ENCODE measurements around the gene EIF4A2.

Gene EIF4A2

GRCh38 chr3:186783058-186783730 lies at the start of gene EIF4A2:
TSS of gene EIF4A2 (plus strand) at chr3:186783577. CDS start at chr3:186783611, 34 bp downstream.
- Mint-ChIP-seq H3K4me3 (peak within 1 kb of the TSS; percentile 99), H3K4me1 (peaks cover 43% of the 10 kb centered on the region), H3K27ac (peak within 1 kb of the TSS; percentile 100), H3K27me3 (no peaks in the 10 kb centered on the region), H3K36me3 (peaks cover 50% of the 10 kb centered on the region), H3K9me3 (no peaks in the 10 kb centered on the region)
- peak; percentile 92 for ATAC-seq

- Mint-ChIP-seq H3K36me3 (peaks cover 15% of the 10 kb centered on the region), H3K4me3 (no peak overlapping the region), H3K27ac (no peak overlapping the region), H3K4me1 (peaks cover 5% of the 10 kb centered on the region), H3K27me3 (no peaks in the 10 kb centered on the region), H3K9me3 (no peaks in the 10 kb centered on the region)
- no peak for ATAC-seq
Observed at GRCh38 chr3:186742618-186743380, 40.6 kb upstream of the EIF4A2 start.

GRCh38 chr3:186743666-186744065 lies 39.7 kb upstream of the EIF4A2 start:
- H3K36me3 Mint-ChIP-seq = peaks cover 15% of the 10 kb centered on the region
- H3K27ac Mint-ChIP-seq = no peak overlapping the region
- H3K4me1 Mint-ChIP-seq = peaks cover 5% of the 10 kb centered on the region
- ATAC-seq = no peak
- H3K4me3 Mint-ChIP-seq = no peak overlapping the region
- no peaks in the 10 kb centered on the region for H3K9me3 Mint-ChIP-seq
- no peaks in the 10 kb centered on the region for H3K27me3 Mint-ChIP-seq

GRCh38 chr3:186746008-186746407 lies 37.4 kb upstream of the EIF4A2 start:
- no peaks in the 10 kb centered on the region for H3K27me3 Mint-ChIP-seq
- no peak overlapping the region for H3K4me3 Mint-ChIP-seq
- no peaks in the 10 kb centered on the region for H3K9me3 Mint-ChIP-seq
- no peak overlapping the region for H3K27ac Mint-ChIP-seq
- peaks cover 5% of the 10 kb centered on the region for H3K4me1 Mint-ChIP-seq
- ATAC-seq = no peak
- peaks cover 15% of the 10 kb centered on the region for H3K36me3 Mint-ChIP-seq

GRCh38 chr3:186750316-186750715 lies 33.1 kb upstream of the EIF4A2 start:
- peaks cover 7% of the 10 kb centered on the region for H3K27me3 Mint-ChIP-seq
- H3K4me3 Mint-ChIP-seq = no peak overlapping the region
- ATAC-seq = no peak
- H3K4me1 Mint-ChIP-seq = peaks cover 13% of the 10 kb centered on the region
- no peaks in the 10 kb centered on the region for H3K9me3 Mint-ChIP-seq
- H3K27ac Mint-ChIP-seq = no peak overlapping the region
- H3K36me3 Mint-ChIP-seq = no peaks in the 10 kb centered on the region

- ATAC-seq = no peak
- Mint-ChIP-seq H3K27me3 (peaks cover 7% of the 10 kb centered on the region), H3K36me3 (no peaks in the 10 kb centered on the region), H3K4me1 (peaks cover 7% of the 10 kb centered on the region), H3K4me3 (no peak overlapping the region), H3K27ac (no peak overlapping the region), H3K9me3 (no peaks in the 10 kb centered on the region)
Observed at GRCh38 chr3:186751480-186751879, 31.9 kb upstream of the EIF4A2 start.

GRCh38 chr3:186754006-186754405 lies 29.4 kb upstream of the EIF4A2 start:
- Mint-ChIP-seq H3K27me3 (peaks cover 7% of the 10 kb centered on the region), H3K4me1 (peaks cover 7% of the 10 kb centered on the region), H3K9me3 (no peaks in the 10 kb centered on the region), H3K4me3 (no peak overlapping the region), H3K27ac (no peak overlapping the region), H3K36me3 (no peaks in the 10 kb centered on the region)
- no peak for ATAC-seq

- H3K27me3 Mint-ChIP-seq = peaks cover 7% of the 10 kb centered on the region
- no peaks in the 10 kb centered on the region for H3K36me3 Mint-ChIP-seq
- no peak for ATAC-seq
- no peak overlapping the region for H3K27ac Mint-ChIP-seq
- no peak overlapping the region for H3K4me3 Mint-ChIP-seq
- peaks cover 7% of the 10 kb centered on the region for H3K4me1 Mint-ChIP-seq
- no peaks in the 10 kb centered on the region for H3K9me3 Mint-ChIP-seq
Observed at GRCh38 chr3:186754871-186755270, 28.5 kb upstream of the EIF4A2 start.

GRCh38 chr3:186757214-186757613 lies 26.2 kb upstream of the EIF4A2 start:
- peaks cover 7% of the 10 kb centered on the region for H3K27me3 Mint-ChIP-seq
- no peaks in the 10 kb centered on the region for H3K36me3 Mint-ChIP-seq
- H3K4me3 Mint-ChIP-seq = no peak overlapping the region
- H3K4me1 Mint-ChIP-seq = peaks cover 7% of the 10 kb centered on the region
- no peak for ATAC-seq
- no peak overlapping the region for H3K27ac Mint-ChIP-seq
- no peaks in the 10 kb centered on the region for H3K9me3 Mint-ChIP-seq

GRCh38 chr3:186757686-186758220 lies 25.6 kb upstream of the EIF4A2 start:
- Mint-ChIP-seq H3K27ac (no peak overlapping the region), H3K4me3 (no peak overlapping the region), H3K9me3 (no peaks in the 10 kb centered on the region), H3K27me3 (peaks cover 7% of the 10 kb centered on the region), H3K4me1 (peaks cover 7% of the 10 kb centered on the region), H3K36me3 (no peaks in the 10 kb centered on the region)
- ATAC-seq = no peak

GRCh38 chr3:186759231-186759930 lies 24.0 kb upstream of the EIF4A2 start:
- ATAC-seq = no peak
- Mint-ChIP-seq H3K27ac (no peak overlapping the region), H3K36me3 (no peaks in the 10 kb centered on the region), H3K4me1 (no peaks in the 10 kb centered on the region), H3K9me3 (no peaks in the 10 kb centered on the region), H3K27me3 (no peaks in the 10 kb centered on the region), H3K4me3 (no peak overlapping the region)

GRCh38 chr3:186760141-186760833 lies 23.1 kb upstream of the EIF4A2 start:
- Mint-ChIP-seq H3K4me3 (no peak overlapping the region), H3K27ac (no peak overlapping the region), H3K27me3 (no peaks in the 10 kb centered on the region), H3K9me3 (no peaks in the 10 kb centered on the region), H3K36me3 (peaks cover 5% of the 10 kb centered on the region), H3K4me1 (no peaks in the 10 kb centered on the region)
- no peak for ATAC-seq

GRCh38 chr3:186760897-186761447 lies 22.4 kb upstream of the EIF4A2 start:
- ATAC-seq = no peak
- H3K9me3 Mint-ChIP-seq = no peaks in the 10 kb centered on the region
- H3K36me3 Mint-ChIP-seq = peaks cover 6% of the 10 kb centered on the region
- H3K27me3 Mint-ChIP-seq = no peaks in the 10 kb centered on the region
- no peak overlapping the region for H3K4me3 Mint-ChIP-seq
- H3K27ac Mint-ChIP-seq = no peak overlapping the region
- no peaks in the 10 kb centered on the region for H3K4me1 Mint-ChIP-seq

GRCh38 chr3:186772281-186772694 lies 11.1 kb upstream of the EIF4A2 start:
- Mint-ChIP-seq H3K27me3 (no peaks in the 10 kb centered on the region), H3K4me3 (peak overlapping the region; percentile 85), H3K36me3 (no peaks in the 10 kb centered on the region), H3K4me1 (peaks cover 23% of the 10 kb centered on the region), H3K27ac (peak overlapping the region; percentile 98), H3K9me3 (no peaks in the 10 kb centered on the region)
- ATAC-seq = peak; percentile 52

Data from stimulated activated memory B cell treated with anti-CD40 and anti-IgM and Interleukin-4, amounts not matched to agents 10 μg/mL and 1 μg/mL and 100 μg/mL, for 72 hours (primary cell).